SH-SY5Y (cell line): ENCODE results near the gene ACAT2.

ENCODE experiments used
- GATA2 ChIP-seq: IDR thresholded peaks from 2 replicates; pipeline ENCODE4 v1.6.1; 2011; ENCODE audit warnings: mild to moderate bottlenecking, low read depth, low read length
- GATA3 ChIP-seq: IDR thresholded peaks from 2 replicates; pipeline ENCODE4 v1.6.1; 2011; ENCODE audit warnings: low read depth, mild to moderate bottlenecking, low read length, moderate library complexity

- TF ChIP-seq GATA3 (no peak), GATA2 (no peak)
Observed at GRCh38 chr6:159805440-159806020, 43.7 kb downstream of the ACAT2 start.
